Measurements from ENCODE around the gene CNTNAP3B.
"Not testable (repeated sequence)": the region's sequence is repeated elsewhere in the genome, so short reads cannot be mapped to it uniquely, and the experiment has no call there.

The CNTNAP3B gene

GRCh38 chr9:41977965-41978600 is 151.1 kb downstream of the CNTNAP3B start:
- not testable (repeated sequence) for DNase-seq (ENCODE audit: low spot score)

GRCh38 chr9:41974906-41975305 is 154.3 kb downstream of the CNTNAP3B start:
- DNase-seq (ENCODE audit: low spot score) = not testable (repeated sequence)

- not testable (repeated sequence) for DNase-seq (ENCODE audit: low spot score)
Measured at GRCh38 chr9:41953007-41953406, 176.2 kb downstream of the CNTNAP3B start.

- DNase-seq (ENCODE audit: low spot score) = not testable (repeated sequence)
Measured at GRCh38 chr9:41941738-41942137, 187.5 kb downstream of the CNTNAP3B start.

- DNase-seq (ENCODE audit: low spot score) = not testable (repeated sequence)
Measured at GRCh38 chr9:41938143-41938542, 191.1 kb downstream of the CNTNAP3B start.

GRCh38 chr9:41935727-41936126 is 193.5 kb downstream of the CNTNAP3B start:
- not testable (repeated sequence) for DNase-seq (ENCODE audit: low spot score)

- DNase-seq (ENCODE audit: low spot score) = not testable (repeated sequence)
Measured at GRCh38 chr9:41929172-41929571, 200.1 kb downstream of the CNTNAP3B start.

- DNase-seq (ENCODE audit: low spot score) = not testable (repeated sequence)
Measured at GRCh38 chr9:41917374-41917773, 211.9 kb downstream of the CNTNAP3B start.

- not testable (repeated sequence) for DNase-seq (ENCODE audit: low spot score)
Measured at GRCh38 chr9:41905488-41905887, 223.7 kb downstream of the CNTNAP3B start.

- not testable (repeated sequence) for DNase-seq (ENCODE audit: low spot score)
Measured at GRCh38 chr9:41902762-41903161, 226.5 kb downstream of the CNTNAP3B start.

- not testable (repeated sequence) for DNase-seq (ENCODE audit: low spot score)
Measured at GRCh38 chr9:41898720-41899343, 230.4 kb downstream of the CNTNAP3B start.

GRCh38 chr9:41874557-41874956 is 254.7 kb downstream of the CNTNAP3B start:
- not testable (repeated sequence) for DNase-seq (ENCODE audit: low spot score)

GRCh38 chr9:41855422-41855821 is 273.8 kb downstream of the CNTNAP3B start:
- not testable (repeated sequence) for DNase-seq (ENCODE audit: low spot score)

- not testable (repeated sequence) for DNase-seq (ENCODE audit: low spot score)
Measured at GRCh38 chr9:41851848-41852740, 277.1 kb downstream of the CNTNAP3B start.

- not testable (repeated sequence) for DNase-seq (ENCODE audit: low spot score)
Measured at GRCh38 chr9:41847829-41848228, 281.4 kb downstream of the CNTNAP3B start.
